HG03439 (cell line): ENCODE measurements around the gene CASTOR2.
"Not testable (repeated sequence)": the region's sequence is repeated elsewhere in the genome, so short reads cannot be mapped to it uniquely, and the experiment has no call there.

ENCODE experiments used
- ATAC-seq: cut with Tn5 transposase; IDR thresholded peaks from one replicate; pipeline ENCODE4 v1.9.1; 2021; ENCODE audit warnings: mild to moderate bottlenecking, moderate library complexity; ENCODE audit not compliant: unreplicated experiment

Gene CASTOR2

GRCh38 chr7:74994869-74995543 lies 30.5 kb downstream of the CASTOR2 start:
- ATAC-seq = not testable (repeated sequence)

GRCh38 chr7:74996361-74996760 lies 31.9 kb downstream of the CASTOR2 start:
- not testable (repeated sequence) for ATAC-seq

GRCh38 chr7:74997811-74998210 lies 33.3 kb downstream of the CASTOR2 start:
- not testable (repeated sequence) for ATAC-seq

- not testable (repeated sequence) for ATAC-seq
These were observed 36.9 kb downstream of the CASTOR2 start for GRCh38 chr7:75001356-75001755.

GRCh38 chr7:75010036-75010435 lies 45.5 kb downstream of the CASTOR2 start:
- no peak for ATAC-seq

GRCh38 chr7:75017832-75018231 lies 53.3 kb downstream of the CASTOR2 start:
- ATAC-seq = no peak

- no peak for ATAC-seq
These were observed 54.3 kb downstream of the CASTOR2 start for GRCh38 chr7:75018570-75019364.

GRCh38 chr7:75019800-75020199 lies 55.3 kb downstream of the CASTOR2 start:
- no peak for ATAC-seq

GRCh38 chr7:75024922-75025321 lies 60.4 kb downstream of the CASTOR2 start:
- no peak for ATAC-seq

GRCh38 chr7:75028299-75028698 lies 63.8 kb downstream of the CASTOR2 start:
- no peak for ATAC-seq

- no peak for ATAC-seq
These were observed 68.6 kb downstream of the CASTOR2 start for GRCh38 chr7:75033064-75033463.

GRCh38 chr7:75033826-75034225 lies 69.3 kb downstream of the CASTOR2 start:
- ATAC-seq = no peak

GRCh38 chr7:75038508-75038907 lies 74.0 kb downstream of the CASTOR2 start:
- ATAC-seq = no peak

GRCh38 chr7:75039166-75039565 lies 74.7 kb downstream of the CASTOR2 start:
- ATAC-seq = no peak

- no peak for ATAC-seq
These were observed 75.2 kb downstream of the CASTOR2 start for GRCh38 chr7:75039709-75040108.

GRCh38 chr7:75040512-75040911 lies 76.0 kb downstream of the CASTOR2 start:
- no peak for ATAC-seq

GRCh38 chr7:75042286-75042685 lies 77.8 kb downstream of the CASTOR2 start:
- no peak for ATAC-seq

GRCh38 chr7:75042831-75043703 lies 78.6 kb downstream of the CASTOR2 start:
- no peak for ATAC-seq

GRCh38 chr7:75045881-75046280 lies 81.4 kb downstream of the CASTOR2 start:
- ATAC-seq = no peak

GRCh38 chr7:75048435-75049379 lies 84.2 kb downstream of the CASTOR2 start:
- ATAC-seq = no peak
